DND-41 (cell line): ENCODE results near the gene BAHCC1.

Experiments
- ATAC-seq: fragments of 200-7000 bp; cut with Tn5 transposase; 3 replicates; pipeline ENCODE4 v1.9.1; 2021; ENCODE audit warnings: low read depth; ENCODE audit not compliant: insufficient read depth
- DNase-seq: peaks from one replicate; pipeline ENCODE4 v3.0.0-alpha.2; 2020
- H2AFZ ChIP-seq: 2 replicates; pipeline ENCODE4 v1.6.0; 2012; ENCODE audit warnings: low read depth, low read length
- H3K27ac ChIP-seq: 2 replicates; pipeline ENCODE4 v1.5.1; 2012; ENCODE audit warnings: low read length, inconsistent platforms
- H3K27me3 ChIP-seq: fragments of 200-600 bp; sonication (generic); 2 replicates; pipeline ENCODE4 v1.6.0; 2012; ENCODE audit warnings: low read length, mild to moderate bottlenecking, inconsistent platforms; ENCODE audit not compliant: insufficient read depth, poor library complexity
- H3K36me3 ChIP-seq: 2 replicates; pipeline ENCODE4 v1.5.1; 2012; ENCODE audit warnings: low read length, inconsistent platforms; ENCODE audit not compliant: insufficient read depth
- H3K4me1 ChIP-seq: 2 replicates; pipeline ENCODE4 v1.5.1; 2012; ENCODE audit warnings: mild to moderate bottlenecking, low read length; ENCODE audit not compliant: insufficient read depth
- H3K4me2 ChIP-seq: 2 replicates; pipeline ENCODE4 v1.6.0; 2012; ENCODE audit warnings: mild to moderate bottlenecking, moderate library complexity, low read length, inconsistent platforms; ENCODE audit not compliant: insufficient read depth
- H3K4me3 ChIP-seq, 2 experiments: fragments of 200-600 bp in 1 of 2; shearing (Covaris generic) in 1 of 2; 2 replicates each; pipeline ENCODE4 v1.5.1; 2012 to 2016; ENCODE audit warnings: inconsistent platforms in 2 of 2, low read length in 2 of 2, mild to moderate bottlenecking in 2 of 2, low read depth in 1 of 2, moderate library complexity in 1 of 2
- H3K79me2 ChIP-seq: 2 replicates; pipeline ENCODE4 v1.6.0; 2012; ENCODE audit warnings: low read length, inconsistent platforms; ENCODE audit not compliant: insufficient read depth
- H3K9ac ChIP-seq: 2 replicates; pipeline ENCODE4 v1.6.0; 2012; ENCODE audit warnings: low read depth, mild to moderate bottlenecking, inconsistent platforms, low read length, moderate library complexity
- H3K9me3 ChIP-seq: 2 replicates; pipeline ENCODE4 v1.5.1; 2012; ENCODE audit warnings: low read length, moderate library complexity, mild to moderate bottlenecking, inconsistent platforms; ENCODE audit not compliant: insufficient read depth, severe bottlenecking
- H4K20me1 ChIP-seq: 2 replicates; pipeline ENCODE4 v1.6.0; 2012; ENCODE audit warnings: low read length; ENCODE audit not compliant: insufficient read depth
- CTCF ChIP-seq: IDR thresholded peaks from 2 replicates; pipeline ENCODE4 v1.5.1; 2012; ENCODE audit warnings: borderline replicate concordance, low read length, moderate library complexity, mild to moderate bottlenecking; ENCODE audit not compliant: poor library complexity, severe bottlenecking; ENCODE audit errors: extremely low read depth
- EZH2 ChIP-seq: IDR thresholded peaks from 3 replicates; pipeline ENCODE4 v1.6.1; 2012; ENCODE audit warnings: borderline replicate concordance, low read depth, mild to moderate bottlenecking, moderate library complexity, low read length, inconsistent platforms; ENCODE audit not compliant: severe bottlenecking

BAHCC1 gene

GRCh38 chr17:81455387-81455786 lies 60.1 kb downstream of the BAHCC1 start:
- Histone ChIP-seq H3K27ac (no peak overlapping the region), H3K4me3 (no peak overlapping the region), H3K4me1 (0 out of 2 replicates have a peak, but pooled peaks cover 5% of the 10 kb centered on the region), H3K27me3 (no peaks in the 10 kb centered on the region), H3K9ac (no peak overlapping the region), H2AFZ (no peak overlapping the region), H3K9me3 (no peaks in the 10 kb centered on the region), H3K79me2 (no peaks in the 10 kb centered on the region), H3K4me2 (no peak overlapping the region), H3K36me3 (no peaks in the 10 kb centered on the region), H4K20me1 (no peaks in the 10 kb centered on the region)
- DNase-seq: no peak
- no peak for ATAC-seq
- TF ChIP-seq CTCF: no peak

- Histone ChIP-seq H3K36me3 (no peaks in the 10 kb centered on the region), H3K9ac (no peak overlapping the region), H3K27ac (no peak overlapping the region), H3K79me2 (no peaks in the 10 kb centered on the region), H3K4me1 (0 out of 2 replicates have a peak, but pooled peaks cover 5% of the 10 kb centered on the region), H4K20me1 (no peaks in the 10 kb centered on the region), H3K27me3 (no peaks in the 10 kb centered on the region), H3K4me2 (no peak overlapping the region), H3K4me3 (no peak overlapping the region), H2AFZ (no peak overlapping the region), H3K9me3 (no peaks in the 10 kb centered on the region)
- TF ChIP-seq CTCF: no peak
- TF ChIP-seq EZH2: no peak
- DNase-seq: no peak
- 0 out of 3 replicates have a peak, but pooled peaks have one; percentile 32 for ATAC-seq
Observed at GRCh38 chr17:81456091-81456490, 60.8 kb downstream of the BAHCC1 start.

- no peak for ATAC-seq
- no peak overlapping the region for H3K4me2 ChIP-seq
- H3K36me3 ChIP-seq: no peaks in the 10 kb centered on the region
- H3K4me3 ChIP-seq: no peak overlapping the region
- no peak for DNase-seq
- no peak overlapping the region for H2AFZ ChIP-seq
- H4K20me1 ChIP-seq: no peaks in the 10 kb centered on the region
- H3K9me3 ChIP-seq: no peaks in the 10 kb centered on the region
- H3K79me2 ChIP-seq: no peaks in the 10 kb centered on the region
- no peak for TF ChIP-seq CTCF
- no peak for TF ChIP-seq EZH2
- H3K27me3 ChIP-seq: no peaks in the 10 kb centered on the region
- no peak overlapping the region for H3K27ac ChIP-seq
- no peak overlapping the region for H3K9ac ChIP-seq
- H3K4me1 ChIP-seq: 0 out of 2 replicates have a peak, but pooled peaks cover 5% of the 10 kb centered on the region
Observed at GRCh38 chr17:81456798-81457197, 61.5 kb downstream of the BAHCC1 start.

- H3K27ac ChIP-seq: no peak overlapping the region
- H4K20me1 ChIP-seq: no peaks in the 10 kb centered on the region
- 0 out of 2 replicates have a peak, but pooled peaks cover 5% of the 10 kb centered on the region for H3K4me1 ChIP-seq
- no peaks in the 10 kb centered on the region for H3K36me3 ChIP-seq
- H3K79me2 ChIP-seq: no peaks in the 10 kb centered on the region
- no peak overlapping the region for H3K4me3 ChIP-seq
- ATAC-seq (no peak), DNase-seq (no peak)
- H3K9ac ChIP-seq: no peak overlapping the region
- H2AFZ ChIP-seq: no peak overlapping the region
- H3K9me3 ChIP-seq: no peaks in the 10 kb centered on the region
- TF ChIP-seq EZH2: no peak
- TF ChIP-seq CTCF: no peak
- H3K4me2 ChIP-seq: no peak overlapping the region
- H3K27me3 ChIP-seq: no peaks in the 10 kb centered on the region
Observed at GRCh38 chr17:81457401-81457800, 62.1 kb downstream of the BAHCC1 start.
